Measurements from ENCODE around the gene KCTD21. TPM values are rescaled to one million over a fixed set of nuclear protein-coding genes. Genes with fewer than 3 reads are reported as not detected.

KCTD21 gene
- total RNA-seq, 2 donors from 2014 or later, result 3.6 to 9.4 TPM

DNA sequence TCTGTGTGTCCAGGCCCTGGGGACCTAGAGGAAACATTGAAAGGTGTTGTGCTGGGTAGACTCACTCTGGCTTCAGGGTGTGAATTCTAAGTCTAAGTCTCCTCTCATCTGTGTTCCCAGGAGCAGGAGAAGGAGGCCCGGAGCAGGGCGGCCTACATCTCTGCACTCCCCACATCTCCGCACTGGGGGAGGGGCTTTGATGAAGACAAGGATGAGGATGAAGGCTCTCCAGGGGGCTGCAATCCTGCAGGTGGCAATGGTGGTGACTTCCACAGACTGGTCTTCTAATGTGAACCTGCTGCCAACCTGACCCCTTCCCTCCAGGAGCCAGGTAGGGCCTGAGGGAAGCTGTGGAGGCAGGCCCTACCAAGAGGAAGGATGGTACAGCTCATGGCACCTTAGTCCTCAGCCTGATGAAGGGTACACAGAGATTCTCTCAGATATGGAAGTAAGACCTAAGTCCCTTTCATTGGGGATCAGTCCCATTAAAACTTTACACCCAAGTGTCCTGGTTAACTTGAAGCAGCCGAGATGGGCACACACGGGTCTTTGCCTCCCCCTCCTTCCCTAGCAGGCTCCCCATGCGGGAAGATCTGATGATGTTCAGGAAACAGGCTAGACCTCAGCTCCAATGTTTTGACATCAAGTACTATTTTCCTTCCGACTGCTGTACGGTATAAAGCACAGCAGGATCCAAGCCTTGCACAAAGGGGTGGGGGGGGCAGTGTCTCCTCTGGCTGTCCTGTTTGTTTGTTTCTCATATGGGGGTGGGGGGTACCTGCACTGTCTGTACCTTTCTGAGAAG, 25.3 kb upstream of the KCTD21 start:
- H3K27me3 Mint-ChIP-seq, result no peaks in the 10 kb centered on the region
- ATAC-seq, result no peak

DNA sequence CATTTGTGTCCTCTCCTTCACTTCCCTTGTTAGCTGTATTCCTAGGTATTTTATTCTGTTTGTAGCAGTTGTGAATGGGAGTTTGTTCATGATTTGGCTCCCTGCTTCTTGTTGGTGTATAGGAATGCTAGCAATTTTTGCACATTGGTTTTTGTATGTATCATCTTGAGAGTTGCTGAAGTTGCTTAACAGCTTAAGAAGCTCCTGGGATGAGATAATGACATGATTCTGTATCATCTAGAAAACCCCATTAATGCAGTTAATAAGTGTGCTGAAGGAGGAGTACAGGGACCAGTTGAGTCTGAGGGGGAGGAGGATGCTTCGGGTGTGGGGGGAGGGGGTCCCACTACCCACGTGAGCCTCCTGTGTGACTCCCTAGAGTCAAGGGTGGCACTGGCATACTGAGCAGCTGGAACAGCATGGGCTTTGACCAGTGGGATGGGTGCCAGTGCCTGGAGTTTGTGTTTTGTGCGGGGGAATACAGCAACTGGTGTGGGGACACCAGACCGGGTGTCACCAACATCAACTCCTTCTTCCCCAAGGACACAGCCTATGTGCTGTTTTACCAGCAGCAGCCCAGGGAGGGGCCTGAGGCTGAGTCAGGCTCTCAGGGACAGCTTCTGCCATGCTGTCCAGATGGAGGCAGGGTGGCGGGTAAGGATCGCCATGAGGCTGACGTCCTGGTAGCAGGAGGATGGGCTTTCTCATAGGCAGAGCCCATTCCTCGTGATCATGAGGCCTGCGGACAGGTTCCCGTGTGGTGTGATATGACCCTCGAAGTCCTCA, 24.4 kb upstream of the KCTD21 start:
- H3K9me3 Mint-ChIP-seq, result no peaks in the 10 kb centered on the region
- H3K4me1 Mint-ChIP-seq (ENCODE audit: low read depth in 2 of 2), result peaks cover 9 to 12% of the 10 kb centered on the region in 2 donors
- no peak overlapping the region for H3K4me3 Mint-ChIP-seq
- DNase-seq (ENCODE audit: low spot score), result no peak
- H3K36me3 Mint-ChIP-seq, result no peaks in the 10 kb centered on the region
- H3K27me3 Mint-ChIP-seq, result no peaks in the 10 kb centered on the region
- H3K27ac Mint-ChIP-seq, result no peak overlapping the region
- ATAC-seq, result no peak

More for the DNA sequence above, 25.3 kb upstream of the KCTD21 start:
- no peak for DNase-seq (ENCODE audit: low spot score)
- Mint-ChIP-seq H3K9me3 (no peaks in the 10 kb centered on the region), H3K4me3 (no peak overlapping the region), H3K27ac (no peak overlapping the region), H3K36me3 (no peaks in the 10 kb centered on the region), H3K4me1 (ENCODE audit: low read depth in 2 of 2) (peaks cover 9 to 12% of the 10 kb centered on the region in 2 donors)

DNA sequence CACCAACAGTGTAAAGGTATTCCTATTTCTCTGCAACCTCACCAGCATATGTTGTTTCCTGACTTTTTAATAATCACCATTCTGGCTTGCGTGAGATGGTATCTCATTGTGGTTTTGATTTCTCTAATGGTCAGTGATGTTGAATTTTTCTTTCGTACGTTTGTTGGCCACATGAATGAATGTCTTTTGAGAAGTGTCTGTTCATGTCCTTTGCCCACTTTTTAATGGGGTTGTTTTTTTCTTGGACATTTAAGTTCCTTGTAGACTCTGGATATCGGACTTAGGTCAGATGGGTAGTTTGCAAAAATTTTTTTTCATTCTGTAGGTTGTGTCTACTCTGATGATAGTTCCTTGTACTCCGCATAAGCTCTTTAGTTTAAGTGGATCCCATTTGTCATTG, 23.1 kb upstream of the KCTD21 start:
- H3K4me1 Mint-ChIP-seq (ENCODE audit: low read depth in 2 of 2), result peaks cover 6 to 12% of the 10 kb centered on the region in 2 donors
- ATAC-seq (no peak), DNase-seq (ENCODE audit: low spot score) (no peak)
- no peak overlapping the region for H3K27ac Mint-ChIP-seq
- no peaks in the 10 kb centered on the region for H3K36me3 Mint-ChIP-seq
- no peaks in the 10 kb centered on the region for H3K27me3 Mint-ChIP-seq
- H3K9me3 Mint-ChIP-seq, result no peaks in the 10 kb centered on the region
- H3K4me3 Mint-ChIP-seq, result no peak overlapping the region

DNA sequence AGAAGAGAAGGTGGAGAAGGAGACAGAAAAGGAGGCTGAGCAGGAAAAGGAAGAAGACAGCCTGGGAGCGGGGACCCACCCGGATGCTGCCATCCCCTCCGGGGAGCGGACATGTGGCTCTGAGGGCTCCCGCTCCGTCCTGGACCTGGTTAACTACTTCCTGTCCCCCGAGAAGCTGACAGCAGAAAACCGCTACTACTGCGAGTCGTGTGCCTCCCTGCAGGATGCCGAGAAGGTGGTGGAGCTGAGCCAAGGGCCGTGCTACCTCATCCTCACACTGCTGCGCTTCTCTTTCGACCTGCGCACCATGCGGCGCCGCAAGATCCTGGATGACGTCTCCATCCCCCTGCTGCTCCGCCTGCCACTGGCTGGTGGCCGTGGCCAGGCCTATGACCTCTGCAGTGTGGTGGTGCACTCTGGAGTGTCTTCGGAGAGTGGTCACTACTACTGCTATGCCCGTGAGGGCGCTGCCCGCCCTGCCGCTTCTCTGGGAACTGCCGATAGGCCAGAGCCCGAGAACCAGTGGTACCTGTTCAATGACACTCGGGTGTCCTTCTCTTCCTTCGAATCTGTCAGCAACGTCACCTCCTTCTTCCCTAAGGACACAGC, 21.7 kb upstream of the KCTD21 start:
- ATAC-seq, result no peak
- no peaks in the 10 kb centered on the region for H3K36me3 Mint-ChIP-seq
- peak; percentile 41 for DNase-seq (ENCODE audit: low spot score)
- H3K27ac Mint-ChIP-seq, result no peak overlapping the region
- peaks cover 6 to 12% of the 10 kb centered on the region in 2 donors for H3K4me1 Mint-ChIP-seq (ENCODE audit: low read depth in 2 of 2)
- H3K4me3 Mint-ChIP-seq, result no peak overlapping the region
- no peaks in the 10 kb centered on the region for H3K27me3 Mint-ChIP-seq
- H3K9me3 Mint-ChIP-seq, result no peaks in the 10 kb centered on the region

DNA sequence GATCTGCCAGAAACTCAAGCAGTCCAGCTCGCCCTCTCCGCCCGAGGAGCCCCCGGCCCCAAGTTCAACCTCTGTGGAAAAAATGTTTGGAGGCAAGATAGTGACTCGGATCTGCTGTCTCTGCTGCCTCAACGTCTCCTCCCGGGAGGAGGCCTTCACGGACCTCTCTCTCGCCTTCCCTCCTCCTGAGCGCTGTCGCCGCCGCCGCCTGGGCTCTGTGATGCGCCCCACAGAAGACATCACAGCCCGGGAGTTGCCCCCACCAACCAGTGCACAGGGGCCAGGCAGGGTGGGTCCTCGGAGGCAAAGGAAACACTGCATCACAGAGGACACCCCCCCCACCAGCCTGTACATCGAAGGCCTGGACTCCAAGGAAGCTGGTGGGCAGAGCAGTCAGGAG, 21.1 kb upstream of the KCTD21 start:
- DNase-seq (ENCODE audit: low spot score) (peak; percentile 35), ATAC-seq (no peak)
- Mint-ChIP-seq H3K4me1 (ENCODE audit: low read depth in 2 of 2) (peaks cover 9 to 12% of the 10 kb centered on the region in 2 donors), H3K4me3 (no peak overlapping the region), H3K27me3 (no peaks in the 10 kb centered on the region), H3K27ac (no peak overlapping the region), H3K36me3 (no peaks in the 10 kb centered on the region), H3K9me3 (no peaks in the 10 kb centered on the region)

DNA sequence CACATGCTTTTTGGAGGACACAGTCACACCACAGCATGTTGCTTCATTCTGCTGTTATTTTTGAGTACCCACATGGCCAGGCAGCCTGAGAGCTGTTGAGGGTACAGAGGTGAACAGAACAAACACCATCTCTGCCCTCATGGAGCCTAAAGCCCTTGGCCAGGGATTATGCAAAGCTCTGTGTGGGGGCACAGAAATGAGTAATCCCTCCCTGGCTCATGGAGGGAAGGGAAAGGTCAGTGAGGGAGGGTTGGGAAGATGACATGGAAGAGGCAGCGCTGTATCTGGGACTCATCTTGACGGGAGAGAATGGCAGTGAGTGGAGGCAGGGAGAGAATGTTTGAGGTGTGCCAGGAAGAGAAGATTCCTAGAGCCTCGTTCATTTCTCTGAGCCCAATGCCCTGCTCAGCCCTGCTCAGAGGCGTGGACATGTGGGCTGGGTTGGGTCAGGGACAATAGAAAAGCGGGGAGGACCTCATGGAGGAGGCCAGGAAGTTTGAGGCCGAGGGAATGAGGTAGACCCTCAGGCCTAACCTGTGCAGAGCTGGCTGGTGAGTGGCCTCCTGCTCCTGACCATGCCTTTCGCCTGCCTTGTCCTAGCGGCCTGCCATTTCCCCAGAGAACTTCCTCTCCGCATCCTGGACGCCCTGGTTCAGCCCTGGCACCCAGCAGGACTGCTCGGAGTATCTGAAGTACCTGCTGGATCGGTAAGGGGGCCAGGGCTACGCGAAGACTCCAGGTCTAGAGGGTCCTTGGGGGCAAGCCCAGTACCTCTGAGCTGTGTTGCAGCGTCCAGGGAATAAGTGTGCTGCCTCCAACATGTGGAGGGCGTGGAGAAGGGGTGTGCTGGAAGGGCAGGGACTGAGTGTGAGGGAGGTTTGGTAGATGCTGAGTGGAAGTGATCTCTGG, 20.1 kb upstream of the KCTD21 start:
- Mint-ChIP-seq H3K27ac (no peak overlapping the region), H3K36me3 (no peaks in the 10 kb centered on the region), H3K4me3 (no peak overlapping the region), H3K4me1 (ENCODE audit: low read depth in 2 of 2) (peaks cover 10 to 12% of the 10 kb centered on the region in 2 donors), H3K9me3 (no peaks in the 10 kb centered on the region), H3K27me3 (no peaks in the 10 kb centered on the region)
- DNase-seq (ENCODE audit: low spot score), result peak; percentile 47
- peak in 1 of 2 donors; percentile 40 for ATAC-seq

DNA sequence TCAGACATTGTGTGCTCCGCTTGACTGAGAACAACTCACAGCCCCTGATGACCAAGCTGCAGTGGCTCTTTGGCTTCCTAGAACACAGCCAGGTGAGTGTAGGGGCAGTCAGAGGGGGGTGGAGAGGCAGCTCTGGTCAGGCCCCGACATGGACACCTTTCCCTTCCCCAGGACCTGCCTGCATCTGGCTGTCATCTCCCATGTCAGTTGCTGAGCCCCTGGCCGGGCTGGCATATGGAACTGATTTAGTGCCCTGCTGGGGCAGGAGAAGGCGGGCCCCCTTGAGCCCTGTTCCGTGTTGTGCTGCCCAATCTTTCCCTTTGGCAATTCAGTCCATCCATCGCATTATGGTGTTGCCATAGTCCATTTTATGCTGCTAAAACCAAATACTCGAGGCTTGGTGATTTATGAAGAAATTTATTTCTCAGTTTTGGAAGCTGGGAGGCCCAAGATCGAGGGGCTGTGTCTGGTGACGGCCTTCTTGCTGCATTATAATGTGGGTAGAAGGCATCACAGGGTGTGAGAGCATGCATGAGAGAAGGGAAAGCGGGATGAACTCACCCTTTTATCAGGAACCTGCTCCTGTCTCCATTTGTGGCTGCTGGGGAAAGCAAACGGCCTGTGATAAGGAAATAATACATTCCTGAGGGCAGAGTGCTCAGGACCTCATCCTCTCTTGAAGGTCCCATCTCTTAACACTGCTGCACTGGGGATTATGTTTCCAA, 19.3 kb upstream of the KCTD21 start:
- no peak for ATAC-seq
- H3K4me3 Mint-ChIP-seq, result no peak overlapping the region
- H3K4me1 Mint-ChIP-seq (ENCODE audit: low read depth in 2 of 2), result peaks cover 16 to 18% of the 10 kb centered on the region in 2 donors
- no peaks in the 10 kb centered on the region for H3K27me3 Mint-ChIP-seq
- H3K36me3 Mint-ChIP-seq, result no peaks in the 10 kb centered on the region
- DNase-seq (ENCODE audit: low spot score), result peak; percentile 23
- H3K27ac Mint-ChIP-seq, result no peak overlapping the region
- H3K9me3 Mint-ChIP-seq, result no peaks in the 10 kb centered on the region

DNA sequence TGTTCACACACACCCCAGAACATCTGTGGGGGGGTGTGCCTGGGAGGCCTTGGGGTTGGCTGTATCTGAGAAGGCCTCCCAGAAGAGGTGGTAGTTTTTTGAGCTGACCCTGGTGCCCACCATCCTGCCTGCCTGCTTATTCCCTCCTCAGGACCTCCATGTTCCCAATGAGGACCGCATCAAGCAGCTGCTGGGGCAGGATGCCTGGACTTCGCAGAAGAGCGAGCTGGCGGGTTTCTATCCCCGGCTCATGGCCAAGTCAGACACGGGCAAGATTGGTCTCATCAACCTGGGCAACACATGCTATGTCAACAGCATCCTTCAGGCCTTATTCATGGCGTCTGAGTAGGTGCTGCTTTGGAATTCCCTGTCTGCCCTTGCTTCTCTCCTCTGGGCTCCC, 17.3 kb upstream of the KCTD21 start:
- H3K27ac Mint-ChIP-seq, result no peak overlapping the region
- ATAC-seq (no peak), DNase-seq (ENCODE audit: low spot score) (peak; percentile 37)
- no peak overlapping the region for H3K4me3 Mint-ChIP-seq
- H3K9me3 Mint-ChIP-seq, result no peaks in the 10 kb centered on the region
- peaks cover 23% of the 10 kb centered on the region in 2 donors for H3K4me1 Mint-ChIP-seq (ENCODE audit: low read depth in 2 of 2)
- no peaks in the 10 kb centered on the region for H3K36me3 Mint-ChIP-seq
- no peaks in the 10 kb centered on the region for H3K27me3 Mint-ChIP-seq

DNA sequence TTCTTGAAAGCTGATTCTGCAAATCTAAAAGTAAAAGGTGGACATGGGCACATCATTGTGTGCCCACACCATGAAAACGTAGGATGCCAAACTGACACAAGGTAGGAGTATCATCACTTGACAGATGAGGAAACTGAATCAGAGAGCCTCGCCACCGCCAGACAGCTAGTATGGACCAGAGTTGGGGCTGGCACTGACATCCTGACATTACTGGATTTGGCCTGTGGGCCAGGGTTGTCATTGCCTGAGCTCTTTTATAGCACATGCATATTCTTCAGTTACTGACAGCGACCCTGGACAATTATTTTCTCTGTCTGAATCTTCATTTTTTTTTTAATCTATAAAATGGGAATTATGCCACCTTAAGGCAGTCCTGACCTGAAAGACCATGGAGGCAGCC, 16.8 kb upstream of the KCTD21 start:
- Mint-ChIP-seq H3K27ac (no peak overlapping the region), H3K4me3 (no peak overlapping the region), H3K9me3 (no peaks in the 10 kb centered on the region), H3K27me3 (no peaks in the 10 kb centered on the region), H3K36me3 (no peaks in the 10 kb centered on the region), H3K4me1 (ENCODE audit: low read depth in 2 of 2) (peaks cover 23% of the 10 kb centered on the region in 2 donors)
- DNase-seq (ENCODE audit: low spot score) (peak; percentile 34), ATAC-seq (no peak)

DNA sequence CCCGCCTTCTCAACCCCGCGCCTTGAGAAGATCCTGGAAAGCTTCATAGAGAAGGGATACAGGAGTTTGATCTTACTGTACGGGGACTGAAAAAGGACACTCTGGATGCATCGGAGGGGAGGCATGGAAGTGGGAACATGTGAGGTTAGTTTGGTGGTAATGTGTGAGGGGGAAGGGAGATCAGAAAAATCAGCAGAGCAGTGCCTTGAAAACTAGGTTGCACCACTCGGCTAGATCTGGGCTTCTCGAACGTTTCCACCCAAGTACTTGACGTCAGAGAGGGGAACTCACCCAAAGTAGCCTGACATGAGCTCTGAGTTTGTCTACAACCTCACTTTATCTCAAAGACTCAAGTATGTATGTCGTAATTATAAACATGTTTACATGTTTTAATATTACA, 14.8 kb upstream of the KCTD21 start:
- peaks cover 23 to 24% of the 10 kb centered on the region in 2 donors for H3K4me1 Mint-ChIP-seq (ENCODE audit: low read depth in 2 of 2)
- peak; percentile 22 for DNase-seq (ENCODE audit: low spot score)
- peak overlapping the region; percentile 34 to 69 for H3K27ac Mint-ChIP-seq
- peak overlapping the region; percentile 61 for H3K4me3 Mint-ChIP-seq
- H3K9me3 Mint-ChIP-seq, result no peaks in the 10 kb centered on the region
- H3K36me3 Mint-ChIP-seq, result no peaks in the 10 kb centered on the region
- no peaks in the 10 kb centered on the region for H3K27me3 Mint-ChIP-seq
- no peak for ATAC-seq

DNA sequence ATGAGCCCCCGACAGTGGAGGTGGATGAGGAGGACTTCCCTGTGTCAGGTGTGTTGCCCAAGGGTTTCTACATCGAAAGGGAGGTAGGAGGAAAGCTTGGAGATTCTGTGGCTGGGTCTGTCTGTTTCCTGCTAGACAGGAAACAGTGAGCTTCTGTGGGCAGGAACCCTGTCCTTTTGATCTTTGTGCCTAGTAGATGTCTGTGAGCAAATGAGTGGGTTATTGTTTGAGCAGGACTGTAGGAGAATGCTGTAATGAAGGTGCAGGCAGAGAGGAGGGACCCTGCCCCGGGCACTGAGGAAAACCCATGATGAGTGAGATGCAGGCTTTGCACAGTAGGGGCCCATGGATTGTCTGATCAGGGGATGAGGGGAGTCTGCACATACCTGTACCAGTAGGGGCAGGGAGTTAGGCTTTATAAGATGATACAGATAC, 14.3 kb upstream of the KCTD21 start:
- peak; percentile 49 for DNase-seq (ENCODE audit: low spot score)
- peak; percentile 55 to 69 for ATAC-seq

DNA sequence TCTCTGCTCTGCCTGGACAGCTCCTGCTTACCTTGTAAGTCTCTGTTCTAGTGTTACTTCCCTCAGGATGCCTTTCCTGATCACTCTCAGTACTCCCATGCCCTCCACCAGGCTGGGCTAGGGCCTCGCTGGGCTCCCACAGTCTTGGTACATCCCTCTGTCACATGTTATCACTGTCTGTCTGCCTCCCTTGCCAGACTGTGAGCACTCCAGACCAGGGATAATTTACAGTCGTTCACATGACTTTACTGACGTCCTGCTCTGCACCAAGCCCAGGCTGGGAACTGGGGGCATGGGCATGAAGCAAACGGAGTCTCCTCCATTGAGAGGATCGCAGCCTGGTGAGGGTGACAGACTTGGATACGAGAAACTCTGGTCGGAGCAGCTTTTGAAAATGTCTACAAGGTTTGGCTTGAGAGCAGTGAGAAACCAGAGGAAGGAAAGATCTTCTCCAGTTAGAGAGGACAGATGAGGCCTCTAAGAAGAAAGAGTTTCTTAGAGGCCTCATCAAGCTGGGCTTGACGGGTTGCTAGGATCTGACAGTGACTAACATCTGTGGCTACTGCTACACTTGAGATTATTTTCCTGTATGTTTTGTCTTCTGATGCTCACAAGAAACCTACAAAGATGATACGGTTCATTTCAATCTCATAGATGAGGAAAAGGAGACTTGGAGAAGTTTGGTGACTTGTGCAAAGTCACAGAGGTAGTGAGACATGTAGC, 12.8 kb upstream of the KCTD21 start:
- Mint-ChIP-seq H3K27me3 (no peaks in the 10 kb centered on the region), H3K36me3 (no peaks in the 10 kb centered on the region), H3K4me3 (no peak overlapping the region), H3K27ac (peak overlapping the region; percentile 59 to 69), H3K9me3 (no peaks in the 10 kb centered on the region), H3K4me1 (ENCODE audit: low read depth in 2 of 2) (peaks cover 23 to 29% of the 10 kb centered on the region in 2 donors)
- DNase-seq (ENCODE audit: low spot score), result peak; percentile 37
- ATAC-seq, result no peak

More for the DNA sequence above, 14.3 kb upstream of the KCTD21 start:
- H3K9me3 Mint-ChIP-seq, result no peaks in the 10 kb centered on the region
- no peaks in the 10 kb centered on the region for H3K36me3 Mint-ChIP-seq
- H3K27me3 Mint-ChIP-seq, result no peaks in the 10 kb centered on the region
- H3K4me3 Mint-ChIP-seq, result peak overlapping the region; percentile 61
- peaks cover 23 to 24% of the 10 kb centered on the region in 2 donors for H3K4me1 Mint-ChIP-seq (ENCODE audit: low read depth in 2 of 2)
- peak overlapping the region; percentile 34 to 69 for H3K27ac Mint-ChIP-seq
